Psoas muscle (tissue), 8 donors: ENCODE measurements around the gene METTL9. TPM values are rescaled to one million over a fixed set of nuclear protein-coding genes. Genes with fewer than 3 reads are reported as not detected.
"Not testable (repeated sequence)": the region's sequence is repeated elsewhere in the genome, so short reads cannot be mapped to it uniquely, and the experiment has no call there.

ENCODE experiments used
- ATAC-seq, 4 donors: fragments of 200-7000 bp; cut with Tn5 transposase; one replicate each; pipeline ENCODE4 v1.9.1; 2020; ENCODE audit warnings: moderate library complexity in 3 of 4, mild to moderate bottlenecking in 2 of 4
- DNase-seq, 2 donors: peaks; one replicate each; pipeline ENCODE4 v3.0.0-alpha.2; 2020
- H3K27ac ChIP-seq: fragments of 200-600 bp; one replicate; pipeline ENCODE4 v1.8.0; 2022
- H3K27me3 ChIP-seq, 3 donors: fragments of 200-600 bp in 1 of 3; one replicate each; pipeline versions ENCODE4 v1.6.1 to v1.8.0; 2013 to 2022; ENCODE audit warnings: low read length in 2 of 3, mild to moderate bottlenecking in 2 of 3, moderate library complexity in 1 of 3; ENCODE audit not compliant: insufficient read depth in 3 of 3
- H3K36me3 ChIP-seq, 2 donors: fragments of 200-600 bp in 1 of 2; one replicate each; pipeline versions ENCODE4 v1.6.1 to v1.8.0; 2013 to 2022; ENCODE audit warnings: low read depth in 1 of 2, mild to moderate bottlenecking in 1 of 2, moderate library complexity in 1 of 2; ENCODE audit not compliant: insufficient read depth in 1 of 2
- H3K4me1 ChIP-seq: fragments of 200-600 bp; one replicate; pipeline ENCODE4 v1.8.0; 2022
- H3K4me3 ChIP-seq: fragments of 200-600 bp; one replicate; pipeline ENCODE4 v1.8.0; 2022; ENCODE audit warnings: mild to moderate bottlenecking
- H3K9me3 ChIP-seq: fragments of 200-600 bp; one replicate; pipeline ENCODE4 v1.8.0; 2022
- WGBS, 3 donors: extraction: QIAGEN DNeasy Blood & Tissue Kit; methylation state at CpG; one replicate each; pipeline versions ENCODE4 v1.1.6 to v1.1.7; 2013; 5-methylcytosine and 5-hydroxymethylcytosine counted together
- intact Hi-C, 2 donors: fragments of 100-400 bp; cut with DNase I; formaldehyde crosslinking; loops; one replicate each; pipeline versions ENCODE4 v1.11.0 to v1.14.2; 2022
- polyA plus RNA-seq, 3 donors: library from polyadenylated mRNA; stranded (reverse); fragments of 200-250 nt; gene quantifications; one replicate each; pipeline ENCODE4 v1.2.3, GENCODE V29; 2013
- total RNA-seq, 4 donors: library from RNA; stranded (reverse); fragmentation: NEBNext Ultra II Directional in 2 of 4; extraction: Animal tissue kit (Norgen Biotek cat#: 25700) in 2 of 4; gene quantifications; one replicate each; pipeline versions ENCODE4 v1.2.1 to v1.2.4, GENCODE V29; 2021 to 2023
- TF ChIP-seq, protein P1 (sequence below): fragments of 200-600 bp; IDR thresholded peaks from one replicate; pipeline ENCODE4 v1.8.0; 2022; ENCODE audit warnings: antibody characterized with exemption
- donor health status: healthy with polysubstance abuse.
- donor health status: DM: no; HTN: no; CAD: no; lungs with moderate emphysema.
- donor health status: Bipolar disorder and iron deficiency.
- donor health status: healthy.
- donor health status: DM: yes; HTN: yes; CAD: no.
- donor health status: DM: no; HTN: no; CAD: no.
- donor health status: DM: no; HTN: no; CAD: no.
- donor health status: DM: yes; HTN: yes; CAD: no.

The METTL9 gene
- total and polyA plus RNA-seq, 7 donors: 54.4 to 134 (median 71.8) TPM

- ATAC-seq (peak; percentile 66 to 77 (median 70)), DNase-seq (peak; percentile 91 to 96)
- TF ChIP-seq, protein P1, sequence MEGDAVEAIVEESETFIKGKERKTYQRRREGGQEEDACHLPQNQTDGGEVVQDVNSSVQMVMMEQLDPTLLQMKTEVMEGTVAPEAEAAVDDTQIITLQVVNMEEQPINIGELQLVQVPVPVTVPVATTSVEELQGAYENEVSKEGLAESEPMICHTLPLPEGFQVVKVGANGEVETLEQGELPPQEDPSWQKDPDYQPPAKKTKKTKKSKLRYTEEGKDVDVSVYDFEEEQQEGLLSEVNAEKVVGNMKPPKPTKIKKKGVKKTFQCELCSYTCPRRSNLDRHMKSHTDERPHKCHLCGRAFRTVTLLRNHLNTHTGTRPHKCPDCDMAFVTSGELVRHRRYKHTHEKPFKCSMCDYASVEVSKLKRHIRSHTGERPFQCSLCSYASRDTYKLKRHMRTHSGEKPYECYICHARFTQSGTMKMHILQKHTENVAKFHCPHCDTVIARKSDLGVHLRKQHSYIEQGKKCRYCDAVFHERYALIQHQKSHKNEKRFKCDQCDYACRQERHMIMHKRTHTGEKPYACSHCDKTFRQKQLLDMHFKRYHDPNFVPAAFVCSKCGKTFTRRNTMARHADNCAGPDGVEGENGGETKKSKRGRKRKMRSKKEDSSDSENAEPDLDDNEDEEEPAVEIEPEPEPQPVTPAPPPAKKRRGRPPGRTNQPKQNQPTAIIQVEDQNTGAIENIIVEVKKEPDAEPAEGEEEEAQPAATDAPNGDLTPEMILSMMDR: peak; percentile 94
- Histone ChIP-seq H3K9me3 (no peaks in the 10 kb centered on the region), H3K27ac (peak overlapping the region; percentile 90), H3K4me3 (peak overlapping the region; percentile 36), H3K27me3 (no peaks in the 10 kb centered on the region), H3K4me1 (peaks cover 14% of the 10 kb centered on the region), H3K36me3 (no peaks in the 10 kb centered on the region)
- 32 to 37% (median 33%) methylated on average over 41 of the region's 41 CpGs for WGBS, 3 donors
- intact Hi-C loops: no loop called here
Measured at GRCh38 chr16:21554795-21555585, 44.4 kb upstream of the METTL9 start.

- H3K27me3 ChIP-seq, H3K36me3 ChIP-seq, H3K9me3 ChIP-seq, intact Hi-C loops, H3K4me3 ChIP-seq: not testable (repeated sequence)
- WGBS, 3 donors: 74 to 88% (median 80%) methylated on average over 15 of the region's 15 CpGs
- peak in 1 of 2 donors; percentile 71 for DNase-seq
- peak overlapping the region; percentile 90 for H3K27ac ChIP-seq
- peaks cover 14% of the 10 kb centered on the region for H3K4me1 ChIP-seq
- ATAC-seq: peak in 3 of 4 donors; percentile 21 to 42 (median 36)
Measured at GRCh38 chr16:21555621-21556020, 43.8 kb upstream of the METTL9 start.

- H3K9me3 ChIP-seq, DNase-seq, intact Hi-C loops, H3K36me3 ChIP-seq, H3K27me3 ChIP-seq: not testable (repeated sequence)
- 65 to 77% (median 69%) methylated on average over 4 of the region's 4 CpGs for WGBS, 3 donors
- peak overlapping the region; percentile 41 for H3K4me3 ChIP-seq
- ATAC-seq: peak; percentile 0 to 7 (median 2)
- peak overlapping the region; percentile 90 for H3K27ac ChIP-seq
- peaks cover 14% of the 10 kb centered on the region for H3K4me1 ChIP-seq
Measured at GRCh38 chr16:21556026-21556595, 43.3 kb upstream of the METTL9 start.

- H3K9me3 ChIP-seq, H3K27me3 ChIP-seq, intact Hi-C loops, H3K36me3 ChIP-seq: not testable (repeated sequence)
- peak overlapping the region; percentile 90 for H3K27ac ChIP-seq
- H3K4me1 ChIP-seq: peaks cover 14% of the 10 kb centered on the region
- WGBS, 3 donors: 9 to 19% (median 9%) methylated on average over 22 to 25 of the region's 25 CpGs
- peak overlapping the region; percentile 41 for H3K4me3 ChIP-seq
- ATAC-seq (peak; percentile 89 to 92 (median 90)), DNase-seq (peak; percentile 90 to 97)
Measured at GRCh38 chr16:21556651-21557241, 42.6 kb upstream of the METTL9 start.

GRCh38 chr16:21560462-21560861 lies 38.9 kb upstream of the METTL9 start:
- H3K4me1 ChIP-seq: peaks cover 6% of the 10 kb centered on the region
- ATAC-seq: no peak
- DNase-seq: no peak
- intact Hi-C loops: no loop called here
- no peaks in the 10 kb centered on the region for H3K36me3 ChIP-seq
- TF ChIP-seq, protein P1: no peak
- no peaks in the 10 kb centered on the region for H3K27me3 ChIP-seq
- WGBS, 3 donors: 76 to 80% (median 78%) methylated on average over 2 of the region's 2 CpGs
- H3K4me3 ChIP-seq: no peak overlapping the region
- H3K27ac ChIP-seq: no peak overlapping the region
- no peaks in the 10 kb centered on the region for H3K9me3 ChIP-seq

DNA sequence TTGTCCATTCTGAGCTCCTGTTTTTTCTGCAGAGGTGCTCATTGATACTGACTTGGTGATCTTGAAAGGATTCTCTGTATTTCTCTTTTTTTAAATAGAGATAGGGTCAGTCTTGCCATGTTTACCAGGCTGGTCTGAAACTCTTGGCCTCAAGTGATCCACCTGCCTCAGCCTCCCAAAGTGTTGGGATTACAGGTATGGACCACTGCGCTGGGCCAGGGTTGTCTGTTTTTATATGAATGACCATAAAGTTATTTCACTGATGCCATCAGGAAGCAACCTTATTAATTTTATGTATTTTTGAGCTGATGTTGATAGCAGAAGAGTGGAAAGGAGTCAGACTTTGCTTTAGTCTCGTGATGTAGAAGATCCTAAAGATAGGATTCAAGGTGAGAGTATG lies 35.7 kb upstream of the METTL9 start:
- 92 to 97% (median 95%) methylated on average over 2 of the region's 2 CpGs for WGBS, 3 donors
- intact Hi-C loops: no loop called here
- H3K9me3 ChIP-seq: no peaks in the 10 kb centered on the region
- no peak overlapping the region for H3K27ac ChIP-seq
- ATAC-seq (no peak), DNase-seq (no peak)
- H3K4me3 ChIP-seq: no peak overlapping the region
- TF ChIP-seq, protein P1: no peak
- H3K36me3 ChIP-seq: no peaks in the 10 kb centered on the region
- no peaks in the 10 kb centered on the region for H3K27me3 ChIP-seq
- no peaks in the 10 kb centered on the region for H3K4me1 ChIP-seq

- H3K27ac ChIP-seq, H3K9me3 ChIP-seq, DNase-seq, H3K36me3 ChIP-seq, ATAC-seq, H3K4me3 ChIP-seq, H3K27me3 ChIP-seq, intact Hi-C loops, H3K4me1 ChIP-seq: not testable (repeated sequence)
- WGBS, 3 donors: 57 to 72% (median 69%) methylated on average over 1 of the region's 1 CpG
Measured at GRCh38 chr16:21564367-21564766, 35.0 kb upstream of the METTL9 start.
